A673 (cell line): ENCODE data around the gene DLGAP1. TPM values are rescaled to one million over a fixed set of nuclear protein-coding genes. Genes with fewer than 3 reads are reported as not detected.
"Not testable (repeated sequence)": the region's sequence is repeated elsewhere in the genome, so short reads cannot be mapped to it uniquely, and the experiment has no call there.

ENCODE experiments used
- BruUV-seq: library from RNA; stranded (reverse); fragments of 400-500 nt; replicated peaks from 2 replicates; lab custom pipeline; 2021; lab: Mats Ljungman, UMichigan
- CTCF ChIA-PET: fragments of 300-600 bp; sonication (Branson Sonifier 250); formaldehyde crosslinking; loops from one replicate; lab custom pipeline; 2022; ENCODE audit warnings: antibody characterized with exemption; lab: Charles Lee
- POLR2A ChIA-PET: fragments of 300-600 bp; sonication (Branson Sonifier 250); formaldehyde crosslinking; loops from one replicate; lab custom pipeline; 2022; ENCODE audit warnings: antibody characterized with exemption; ENCODE audit not compliant: low non-redundant PET; lab: Charles Lee
- DNase-seq: peaks from one replicate; pipeline ENCODE4 v3.0.0-alpha.2; 2015; ENCODE audit warnings: low spot score
- H3K27ac ChIP-seq: fragments of 200-600 bp; sonication (generic); 2 replicates; pipeline ENCODE4 v1.5.1; 2016; ENCODE audit warnings: mixed run types, low read depth, mild to moderate bottlenecking, mixed read lengths, antibody characterized with exemption, low read length; ENCODE audit not compliant: poor library complexity, severe bottlenecking
- H3K27me3 ChIP-seq: fragments of 200-600 bp; sonication (generic); replicated peaks from 2 replicates; pipeline ENCODE4 v1.6.1; 2017; ENCODE audit warnings: mixed run types, low read depth, mild to moderate bottlenecking, mixed read lengths, antibody characterized with exemption, low read length; ENCODE audit not compliant: insufficient read depth, poor library complexity
- H3K36me3 ChIP-seq: fragments of 200-600 bp; sonication (generic); 2 replicates; pipeline ENCODE4 v1.6.1; 2016; ENCODE audit warnings: mixed run types, mild to moderate bottlenecking, mixed read lengths, antibody characterized with exemption, low read length; ENCODE audit not compliant: insufficient read depth, poor library complexity, severe bottlenecking
- H3K4me1 ChIP-seq: fragments of 200-600 bp; sonication (generic); 2 replicates; pipeline ENCODE4 v1.6.1; 2017; ENCODE audit warnings: mixed run types, mild to moderate bottlenecking, mixed read lengths, antibody characterized with exemption, low read length; ENCODE audit not compliant: insufficient read depth, poor library complexity, severe bottlenecking
- H3K4me3 ChIP-seq: fragments of 200-600 bp; sonication (generic); 2 replicates; pipeline ENCODE4 v1.5.1; 2016; ENCODE audit warnings: low read depth, mixed run types, mild to moderate bottlenecking, mixed read lengths, low read length; ENCODE audit not compliant: poor library complexity, severe bottlenecking
- H3K9me3 ChIP-seq: fragments of 200-600 bp; sonication (generic); 2 replicates; pipeline ENCODE4 v1.6.1; 2016; ENCODE audit warnings: mixed run types, low read depth, mild to moderate bottlenecking, mixed read lengths, antibody characterized with exemption, low read length; ENCODE audit not compliant: poor library complexity, severe bottlenecking
- EZH2 ChIP-seq: fragments of 200-600 bp; sonication (generic); IDR thresholded peaks from 2 replicates; pipeline ENCODE4 v1.6.1; 2017; ENCODE audit warnings: borderline replicate concordance, low read depth, mild to moderate bottlenecking, mixed read lengths, antibody characterized with exemption, low read length; ENCODE audit not compliant: poor library complexity, severe bottlenecking
- intact Hi-C: fragments of 100-400 bp; cut with micrococcal nuclease; formaldehyde crosslinking; loops from one replicate; pipeline ENCODE4 v1.10.0; 2022; ENCODE audit not compliant: unreplicated experiment
- total RNA-seq: library from RNA; stranded (reverse); gene quantifications from 2 replicates; pipeline ENCODE4 v1.2.3, GENCODE V29; 2021
- TF ChIP-seq, protein P1 (sequence below): fragments of 300-800, 200-600 bp; sonication (generic); conservative IDR thresholded peaks from 2 replicates; pipeline ENCODE4 v1.5.1; 2017; ENCODE audit warnings: low read depth, mild to moderate bottlenecking, antibody characterized with exemption, low read length, moderate library complexity, mixed read lengths

DLGAP1 gene
- total RNA-seq, 1 experiment from 2014 or later: 135 TPM

DNA sequence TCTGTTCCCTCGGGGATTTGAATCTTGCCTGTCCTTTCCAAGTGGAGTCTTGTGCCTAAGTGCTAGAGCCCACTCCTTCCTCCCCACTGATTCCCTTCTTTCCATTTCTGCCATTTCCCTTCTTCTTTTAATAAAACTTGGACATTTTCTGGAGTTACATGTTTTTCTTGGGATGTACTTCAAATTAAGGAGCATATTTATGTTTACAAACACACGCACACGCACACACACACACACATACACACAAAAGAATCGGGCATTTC is 850.9 kb downstream of the DLGAP1 start:
- peaks cover 17% of the 10 kb centered on the region for H3K36me3 ChIP-seq
- BruUV-seq: no TSS peak
- TF ChIP-seq, protein P1, sequence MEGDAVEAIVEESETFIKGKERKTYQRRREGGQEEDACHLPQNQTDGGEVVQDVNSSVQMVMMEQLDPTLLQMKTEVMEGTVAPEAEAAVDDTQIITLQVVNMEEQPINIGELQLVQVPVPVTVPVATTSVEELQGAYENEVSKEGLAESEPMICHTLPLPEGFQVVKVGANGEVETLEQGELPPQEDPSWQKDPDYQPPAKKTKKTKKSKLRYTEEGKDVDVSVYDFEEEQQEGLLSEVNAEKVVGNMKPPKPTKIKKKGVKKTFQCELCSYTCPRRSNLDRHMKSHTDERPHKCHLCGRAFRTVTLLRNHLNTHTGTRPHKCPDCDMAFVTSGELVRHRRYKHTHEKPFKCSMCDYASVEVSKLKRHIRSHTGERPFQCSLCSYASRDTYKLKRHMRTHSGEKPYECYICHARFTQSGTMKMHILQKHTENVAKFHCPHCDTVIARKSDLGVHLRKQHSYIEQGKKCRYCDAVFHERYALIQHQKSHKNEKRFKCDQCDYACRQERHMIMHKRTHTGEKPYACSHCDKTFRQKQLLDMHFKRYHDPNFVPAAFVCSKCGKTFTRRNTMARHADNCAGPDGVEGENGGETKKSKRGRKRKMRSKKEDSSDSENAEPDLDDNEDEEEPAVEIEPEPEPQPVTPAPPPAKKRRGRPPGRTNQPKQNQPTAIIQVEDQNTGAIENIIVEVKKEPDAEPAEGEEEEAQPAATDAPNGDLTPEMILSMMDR: no peak

DNA sequence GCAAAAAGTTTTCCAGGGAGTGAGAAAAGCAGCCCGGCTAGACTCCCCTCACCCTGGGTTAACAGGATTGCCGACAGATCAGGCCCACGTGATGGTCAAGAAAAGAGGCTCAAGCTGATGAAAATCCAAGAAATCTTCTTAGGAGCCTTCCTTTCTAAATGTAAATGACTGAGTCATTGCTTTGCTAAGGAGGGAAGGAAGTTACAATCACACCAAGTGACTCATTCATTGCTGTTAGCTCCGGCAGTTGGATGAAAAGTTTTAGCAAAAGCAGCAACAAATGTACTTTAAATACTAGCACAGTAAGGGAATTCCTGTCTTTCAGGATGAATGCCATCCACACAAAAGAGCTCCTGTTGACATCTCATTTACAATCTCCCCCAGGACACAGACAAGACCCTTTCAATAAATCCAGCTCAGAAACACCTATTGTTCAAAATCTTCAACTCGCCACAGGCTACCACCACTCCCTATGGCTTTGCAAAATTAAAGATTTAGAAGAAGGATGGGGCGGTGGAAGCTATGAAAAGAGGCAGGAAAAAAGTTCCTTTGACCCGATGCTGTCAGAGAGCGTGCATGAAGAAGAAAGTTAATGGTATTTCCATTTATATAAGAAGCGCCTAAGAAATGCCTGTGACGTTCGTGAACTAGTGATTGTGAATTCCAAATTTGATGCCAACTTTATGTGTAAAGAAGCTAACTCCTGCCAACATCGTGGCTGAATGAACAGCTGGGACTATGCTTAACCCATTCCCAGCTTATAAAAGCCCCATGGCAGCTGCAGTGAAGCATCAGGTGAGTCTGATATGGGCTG is 851.5 kb downstream of the DLGAP1 start:
- H3K4me1 ChIP-seq: peaks cover 48% of the 10 kb centered on the region
- DNase-seq: peak; percentile 98
- H3K27ac ChIP-seq: peak overlapping the region; percentile 100
- TF ChIP-seq, protein P1: no peak
- no peak for TF ChIP-seq EZH2
- H3K27me3 ChIP-seq: no peaks in the 10 kb centered on the region
- BruUV-seq: no TSS peak
- POLR2A ChIA-PET: interaction anchor here (0.6 to 1.3 kb wide), 14 partner anchors 10 to 321 kb away, joined by 3 to 17 read pairs (median 3); no protein-coding TSS in a partner anchor
- intact Hi-C loops: loop anchor here (1.0 to 5.0 kb wide), 7 partner anchors 49 to 394 kb away; no protein-coding TSS in a partner anchor
- H3K36me3 ChIP-seq: peaks cover 13% of the 10 kb centered on the region
- CTCF ChIA-PET: interaction anchor here (0.6 to 1.9 kb wide), 4 partner anchors 9 to 322 kb away, joined by 3 to 9 read pairs (median 6); no protein-coding TSS in a partner anchor
- peak overlapping the region; percentile 40 for H3K4me3 ChIP-seq
- H3K9me3 ChIP-seq: no peaks in the 10 kb centered on the region

More for the DNA sequence above, 850.9 kb downstream of the DLGAP1 start:
- H3K4me1 ChIP-seq: peaks cover 48% of the 10 kb centered on the region
- peak overlapping the region; percentile 40 for H3K4me3 ChIP-seq
- ChIA-PET CTCF (interaction anchor here (0.6 to 1.9 kb wide), 4 partner anchors 10 to 322 kb away, joined by 3 to 9 read pairs (median 6); no protein-coding TSS in a partner anchor), POLR2A (interaction anchor here (0.6 to 1.3 kb wide), 7 partner anchors 10 to 322 kb away, joined by 3 to 17 read pairs (median 4); no protein-coding TSS in a partner anchor)
- no peaks in the 10 kb centered on the region for H3K27me3 ChIP-seq
- no peaks in the 10 kb centered on the region for H3K9me3 ChIP-seq
- DNase-seq: no peak
- H3K27ac ChIP-seq: peak overlapping the region; percentile 100
- intact Hi-C loops: loop anchor here (2.0 to 5.0 kb wide), 5 partner anchors 48 to 393 kb away; no protein-coding TSS in a partner anchor

- intact Hi-C loops: loop anchor here (5.0 kb wide), 4 partner anchors 51 to 396 kb away; no protein-coding TSS in a partner anchor
- Histone ChIP-seq H3K27ac (peak overlapping the region; percentile 51), H3K4me1 (peaks cover 53% of the 10 kb centered on the region)
- H3K27me3 ChIP-seq, BruUV-seq, H3K36me3 ChIP-seq, POLR2A ChIA-PET, DNase-seq, H3K4me3 ChIP-seq, H3K9me3 ChIP-seq: not testable (repeated sequence)
- CTCF ChIA-PET: interaction anchor here (0.7 kb wide), 1 partner anchor 141 kb away, joined by 3 read pairs; no protein-coding TSS in a partner anchor
Measured at GRCh38 chr18:3601106-3601755, 853.9 kb downstream of the DLGAP1 start.
